Activated naive CD4-positive, alpha-beta T cell treated with anti-CD3 and anti-CD28 coated beads, Interleukin-2, amount 50 U/mL, for 72 hours (primary cell): ENCODE measurements around the gene NDUFA13. TPM values are rescaled to one million over a fixed set of nuclear protein-coding genes. Genes with fewer than 3 reads are reported as not detected.

Experiments used
- ATAC-seq, 2 donors: fragments of 150-1000 bp; cut with Tn5 transposase; 2 replicates each; pipeline ENCODE4 v1.10.0; 2021; ENCODE audit warnings: mild to moderate bottlenecking in 2 of 2, moderate library complexity in 2 of 2
- DNase-seq, 2 donors: peaks; one replicate each; pipeline ENCODE4 v3.0.0; 2021 to 2022; ENCODE audit warnings: low spot score in 2 of 2
- H3K27ac Mint-ChIP-seq, 2 donors: one replicate each; pipeline ENCODE4 v1.8.0; 2022; ENCODE audit warnings: mild to moderate bottlenecking in 2 of 2, mixed read lengths in 2 of 2
- H3K36me3 Mint-ChIP-seq, 2 donors: one replicate each; pipeline ENCODE4 v1.8.0; 2022; ENCODE audit warnings: mixed read lengths in 2 of 2
- H3K9me3 Mint-ChIP-seq, 2 donors: one replicate each; pipeline ENCODE4 v1.8.0; 2022; ENCODE audit warnings: mixed read lengths in 2 of 2
- total RNA-seq, 2 donors: library from RNA; stranded (reverse); gene quantifications; one replicate each; pipeline ENCODE4 v1.2.3, GENCODE V29; 2022

The NDUFA13 gene
- total RNA-seq, 2 donors from 2014 or later, result 358 to 407 TPM

- DNase-seq (no peak), ATAC-seq (no peak)
- Mint-ChIP-seq H3K36me3 (no peaks in the 10 kb centered on the region), H3K27ac (no peak overlapping the region), H3K9me3 (no peaks in the 10 kb centered on the region)
Observed at GRCh38 chr19:19548915-19549759, 33.1 kb downstream of the NDUFA13 start.

GRCh38 chr19:19549804-19550464 lies 33.9 kb downstream of the NDUFA13 start:
- Mint-ChIP-seq H3K27ac (no peak overlapping the region), H3K9me3 (no peaks in the 10 kb centered on the region), H3K36me3 (no peaks in the 10 kb centered on the region)
- ATAC-seq (no peak), DNase-seq (no peak)

GRCh38 chr19:19550485-19550929 lies 34.5 kb downstream of the NDUFA13 start:
- ATAC-seq, result no peak
- Mint-ChIP-seq H3K27ac (no peak overlapping the region), H3K9me3 (no peaks in the 10 kb centered on the region), H3K36me3 (no peaks in the 10 kb centered on the region)
- no peak for DNase-seq

GRCh38 chr19:19550972-19551852 lies 35.2 kb downstream of the NDUFA13 start:
- DNase-seq (no peak), ATAC-seq (no peak)
- H3K27ac Mint-ChIP-seq, result peak overlapping the region in 1 of 2 donors; percentile 65
- H3K36me3 Mint-ChIP-seq, result no peaks in the 10 kb centered on the region
- H3K9me3 Mint-ChIP-seq, result no peaks in the 10 kb centered on the region

GRCh38 chr19:19551853-19552192 lies 35.8 kb downstream of the NDUFA13 start:
- Mint-ChIP-seq H3K27ac (peak overlapping the region in 1 of 2 donors; percentile 60), H3K9me3 (no peaks in the 10 kb centered on the region), H3K36me3 (no peaks in the 10 kb centered on the region)
- ATAC-seq (no peak), DNase-seq (no peak)

GRCh38 chr19:19552798-19553197 lies 36.8 kb downstream of the NDUFA13 start:
- DNase-seq (no peak), ATAC-seq (peak; percentile 34 to 48)
- H3K36me3 Mint-ChIP-seq, result no peaks in the 10 kb centered on the region
- no peaks in the 10 kb centered on the region for H3K9me3 Mint-ChIP-seq
- no peak overlapping the region for H3K27ac Mint-ChIP-seq

- no peak for ATAC-seq
- H3K36me3 Mint-ChIP-seq, result no peaks in the 10 kb centered on the region
- H3K27ac Mint-ChIP-seq, result peak overlapping the region in 1 of 2 donors; percentile 21
- no peak for DNase-seq
- no peaks in the 10 kb centered on the region for H3K9me3 Mint-ChIP-seq
Observed at GRCh38 chr19:19553670-19554069, 37.6 kb downstream of the NDUFA13 start.

GRCh38 chr19:19554074-19555023 lies 38.3 kb downstream of the NDUFA13 start:
- H3K27ac Mint-ChIP-seq, result peak overlapping the region in 1 of 2 donors; percentile 21
- no peaks in the 10 kb centered on the region for H3K36me3 Mint-ChIP-seq
- DNase-seq (peak in 1 of 2 donors; percentile 78), ATAC-seq (peak; percentile 66 to 76)
- H3K9me3 Mint-ChIP-seq, result no peaks in the 10 kb centered on the region

GRCh38 chr19:19558055-19558454 lies 42.0 kb downstream of the NDUFA13 start:
- no peak for DNase-seq
- Mint-ChIP-seq H3K9me3 (no peaks in the 10 kb centered on the region), H3K36me3 (no peaks in the 10 kb centered on the region), H3K27ac (peak overlapping the region in 1 of 2 donors; percentile 66)
- ATAC-seq, result no peak

- no peak for ATAC-seq
- H3K36me3 Mint-ChIP-seq, result no peaks in the 10 kb centered on the region
- no peak for DNase-seq
- H3K9me3 Mint-ChIP-seq, result no peaks in the 10 kb centered on the region
- H3K27ac Mint-ChIP-seq, result peak overlapping the region in 1 of 2 donors; percentile 66
Observed at GRCh38 chr19:19558636-19559035, 42.6 kb downstream of the NDUFA13 start.

- peak overlapping the region in 1 of 2 donors; percentile 71 for H3K27ac Mint-ChIP-seq
- no peak for ATAC-seq
- H3K36me3 Mint-ChIP-seq, result peaks cover 6 to 9% of the 10 kb centered on the region in 2 donors
- H3K9me3 Mint-ChIP-seq, result no peaks in the 10 kb centered on the region
- no peak for DNase-seq
Observed at GRCh38 chr19:19559931-19560330, 43.9 kb downstream of the NDUFA13 start.

GRCh38 chr19:19561946-19562664 lies 46.1 kb downstream of the NDUFA13 start:
- no peak for DNase-seq
- H3K36me3 Mint-ChIP-seq, result peaks cover 10 to 14% of the 10 kb centered on the region in 2 donors
- ATAC-seq, result no peak
- H3K9me3 Mint-ChIP-seq, result no peaks in the 10 kb centered on the region
- peak overlapping the region; percentile 77 to 81 for H3K27ac Mint-ChIP-seq

- Mint-ChIP-seq H3K9me3 (no peaks in the 10 kb centered on the region), H3K36me3 (peaks cover 10 to 14% of the 10 kb centered on the region in 2 donors), H3K27ac (peak overlapping the region; percentile 81 to 84)
- ATAC-seq (peak; percentile 63 to 84), DNase-seq (no peak)
Observed at GRCh38 chr19:19562665-19563347, 46.8 kb downstream of the NDUFA13 start.

GRCh38 chr19:19563348-19563848 lies 47.4 kb downstream of the NDUFA13 start:
- no peak for DNase-seq
- ATAC-seq, result peak in 1 of 2 donors; percentile 16
- Mint-ChIP-seq H3K36me3 (peaks cover 10 to 14% of the 10 kb centered on the region in 2 donors), H3K9me3 (no peaks in the 10 kb centered on the region), H3K27ac (peak overlapping the region; percentile 81 to 84)
